WERI-Rb-1 (cell line): ENCODE data around the gene ZFYVE19.

Experiments
- DNase-seq: peaks from one replicate; pipeline ENCODE4 v3.0.0-alpha.2; 2020
- H3K27ac ChIP-seq: fragments of 250-450 bp; sonication (Bioruptor Pico); 2 replicates; pipeline ENCODE4 v1.5.1; 2020; ENCODE audit warnings: mild to moderate bottlenecking, moderate library complexity
- H3K27me3 ChIP-seq: fragments of 250-450 bp; sonication (Bioruptor Pico); 2 replicates; pipeline ENCODE4 v1.5.1; 2021; ENCODE audit warnings: mild to moderate bottlenecking, low read depth, moderate library complexity; ENCODE audit not compliant: insufficient read depth, severe bottlenecking
- H3K36me3 ChIP-seq: fragments of 250-450 bp; sonication (Bioruptor Pico); 2 replicates; pipeline ENCODE4 v1.5.1; 2020; ENCODE audit warnings: mild to moderate bottlenecking, moderate library complexity
- H3K4me3 ChIP-seq: 2 replicates; pipeline ENCODE4 v1.5.1; 2011; ENCODE audit warnings: low read depth, mild to moderate bottlenecking, control low read depth, low read length
- H3K9me3 ChIP-seq: fragments of 250-450 bp; sonication (Bioruptor Pico); 2 replicates; pipeline ENCODE4 v1.5.1; 2021; ENCODE audit warnings: mild to moderate bottlenecking, moderate library complexity; ENCODE audit not compliant: severe bottlenecking
- CTCF ChIP-seq: IDR thresholded peaks from 2 replicates; pipeline ENCODE4 v1.5.1; 2011; ENCODE audit warnings: low read depth, mild to moderate bottlenecking, control low read depth, inconsistent platforms, low read length

ZFYVE19 gene

GRCh38 chr15:40843885-40844695 lies 37.2 kb downstream of the ZFYVE19 start, which contains the start of gene SPINT1:
SPINT1 (plus strand) TSS chr15:40844048; CDS start chr15:40844555, 507 bp downstream.
- Histone ChIP-seq H3K27me3 (no peaks in the 10 kb centered on the region), H3K27ac (no peak within 1 kb of the TSS), H3K9me3 (no peaks in the 10 kb centered on the region), H3K36me3 (no peaks in the 10 kb centered on the region), H3K4me3 (no peak within 1 kb of the TSS)
- DNase-seq, result no peak
- no peak for TF ChIP-seq CTCF

DNA sequence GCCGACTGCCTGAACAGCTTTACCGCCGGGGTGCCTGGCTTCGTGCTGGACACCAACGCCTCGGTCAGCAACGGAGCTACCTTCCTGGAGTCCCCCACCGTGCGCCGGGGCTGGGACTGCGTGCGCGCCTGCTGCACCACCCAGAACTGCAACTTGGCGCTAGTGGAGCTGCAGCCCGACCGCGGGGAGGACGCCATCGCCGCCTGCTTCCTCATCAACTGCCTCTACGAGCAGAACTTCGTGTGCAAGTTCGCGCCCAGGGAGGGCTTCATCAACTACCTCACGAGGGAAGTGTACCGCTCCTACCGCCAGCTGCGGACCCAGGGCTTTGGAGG lies 37.8 kb downstream of the ZFYVE19 start:
- Histone ChIP-seq H3K27ac (no peak overlapping the region), H3K4me3 (no peak overlapping the region)
- TF ChIP-seq CTCF, result no peak

DNA sequence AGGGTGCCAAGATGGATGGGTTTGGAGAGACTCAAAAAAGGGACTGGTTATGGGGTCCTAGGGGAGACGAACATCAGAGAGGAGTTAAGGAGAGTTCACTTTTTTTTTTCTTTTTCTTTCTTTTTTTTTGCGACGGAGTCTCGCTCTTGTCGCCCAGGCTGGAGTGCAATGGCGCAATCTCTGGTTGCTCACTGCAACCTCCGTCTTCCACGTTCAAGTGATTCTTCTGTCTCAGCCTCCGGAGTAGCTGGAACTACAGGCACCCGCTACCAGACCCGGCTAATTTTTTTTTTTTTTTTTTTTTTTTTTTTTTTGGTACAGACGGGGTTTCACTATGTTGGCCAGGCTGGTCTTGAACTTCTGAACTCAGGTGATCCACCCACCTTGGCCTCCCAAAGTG lies 38.1 kb downstream of the ZFYVE19 start:
- Histone ChIP-seq H3K27me3 (no peaks in the 10 kb centered on the region), H3K36me3 (no peaks in the 10 kb centered on the region), H3K9me3 (no peaks in the 10 kb centered on the region), H3K4me3 (no peak overlapping the region), H3K27ac (no peak overlapping the region)
- no peak for DNase-seq
- TF ChIP-seq CTCF, result no peak

More for the DNA sequence above, 37.8 kb downstream of the ZFYVE19 start:
- H3K27me3 ChIP-seq, result no peaks in the 10 kb centered on the region
- no peak for DNase-seq
- H3K9me3 ChIP-seq, result no peaks in the 10 kb centered on the region
- H3K36me3 ChIP-seq, result no peaks in the 10 kb centered on the region

GRCh38 chr15:40845511-40846284 lies 38.8 kb downstream of the ZFYVE19 start:
- H3K4me3 ChIP-seq, result no peak overlapping the region
- H3K27ac ChIP-seq, result no peak overlapping the region
- H3K9me3 ChIP-seq, result no peaks in the 10 kb centered on the region
- no peak for TF ChIP-seq CTCF
- no peaks in the 10 kb centered on the region for H3K27me3 ChIP-seq
- DNase-seq, result no peak
- H3K36me3 ChIP-seq, result no peaks in the 10 kb centered on the region

DNA sequence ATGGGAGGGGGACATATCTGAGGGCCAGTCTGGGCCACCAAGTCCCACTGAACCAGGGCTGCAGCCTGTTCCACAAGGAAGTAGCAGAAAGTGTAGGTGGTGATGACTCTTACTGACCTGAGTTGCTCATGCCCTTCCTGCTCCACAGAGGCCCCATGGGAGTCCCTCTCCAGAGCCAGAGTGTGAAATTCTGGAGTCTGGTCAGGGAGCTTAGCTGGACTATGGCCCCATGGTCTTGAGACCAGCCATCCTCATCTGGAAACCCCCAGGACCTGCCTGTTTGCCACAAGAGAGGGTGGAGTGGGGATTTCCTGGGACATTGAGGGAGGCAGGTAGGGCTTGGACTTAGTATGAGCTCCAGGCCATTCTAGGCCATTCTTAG lies 39.9 kb downstream of the ZFYVE19 start:
- H3K27me3 ChIP-seq, result no peaks in the 10 kb centered on the region
- no peak for DNase-seq
- no peak overlapping the region for H3K4me3 ChIP-seq
- no peaks in the 10 kb centered on the region for H3K36me3 ChIP-seq
- TF ChIP-seq CTCF, result no peak
- no peaks in the 10 kb centered on the region for H3K9me3 ChIP-seq
- H3K27ac ChIP-seq, result peak overlapping the region; percentile 40; the same call in 1 of the 2 replicates
